Tibial nerve (tissue), 3 donors: Measurements from ENCODE around the gene GFRA4.

Experiments used
- CTCF ChIP-seq, 5 experiments: fragments of 200-600 bp in 3 of 5; fragments of 450-650 bp in 2 of 5; sonication (generic) in 3 of 5; IDR thresholded peaks; one replicate each; pipeline ENCODE4 v1.5.1; 2016 to 2019; ENCODE audit warnings: antibody characterized with exemption in 5 of 5, mild to moderate bottlenecking in 3 of 5, moderate library complexity in 2 of 5
- POLR2A ChIP-seq, 2 donors: fragments of 450-650 bp; IDR thresholded peaks; one replicate each; pipeline ENCODE4 v1.6.1; 2017; ENCODE audit warnings: antibody characterized with exemption in 2 of 2, mild to moderate bottlenecking in 2 of 2, moderate library complexity in 2 of 2

- TF ChIP-seq POLR2A (IDR thresholded peaks at IDR 0.05) (no peak), CTCF (IDR thresholded peaks at IDR 0.05) (no peak)
Measured at GRCh38 chr20:3711484-3711941, 48.3 kb upstream of the GFRA4 start.
